Heart left ventricle (tissue), 13 donors: ENCODE results near the gene KATNBL1.

Experiments
- POLR2A ChIP-seq, 2 donors: fragments of 450-650 bp; IDR thresholded peaks; one replicate each; pipeline ENCODE4 v1.6.1; 2017; ENCODE audit warnings: antibody characterized with exemption in 2 of 2, mild to moderate bottlenecking in 2 of 2, moderate library complexity in 2 of 2
- TF ChIP-seq, protein P1 (sequence below), 12 donors: fragments of 200-600 bp; sonication (generic) in 4 of 12; IDR thresholded peaks; one replicate each; pipeline versions ENCODE4 v1.5.0 to v1.8.0; 2018 to 2022; ENCODE audit warnings: antibody characterized with exemption in 12 of 12, mild to moderate bottlenecking in 5 of 12
- donor health status: ischemic (EF 13 %, LVEDD 7.1; RV severe dilation, severe dysfunction).
- donor health status: DM: no; HTN: yes; CAD: no.
- donor health status: DM: no; HTN: no; CAD: no.
- donor health status: ischemic (EF 25% LVEDD 6.9; RV normal size, moderate dysfunction).
- donor health status: ischemic (EF 25% LVEDD 5.7; RV mildly dilated, moderate dysfunction).
- donor health status: ischemic (EF 35%, LVEDD 5.7; RV mildly dilated, moderate dysfunction).
- donor health status: nonischemic (EF 11% LVEDD 7.7; RV severe dilation, severe dysfunction).
- donor health status: DM: yes; HTN: yes; CAD: no.
- donor health status: PGD.
- donor health status: ischemic (EF 29% LVEDD 5.4; RV normal size, mild dysfunction).
- donor health status: nonischemic (EF 23%, LVEDD 6.1; RV moderate dilation, normal function).

DNA sequence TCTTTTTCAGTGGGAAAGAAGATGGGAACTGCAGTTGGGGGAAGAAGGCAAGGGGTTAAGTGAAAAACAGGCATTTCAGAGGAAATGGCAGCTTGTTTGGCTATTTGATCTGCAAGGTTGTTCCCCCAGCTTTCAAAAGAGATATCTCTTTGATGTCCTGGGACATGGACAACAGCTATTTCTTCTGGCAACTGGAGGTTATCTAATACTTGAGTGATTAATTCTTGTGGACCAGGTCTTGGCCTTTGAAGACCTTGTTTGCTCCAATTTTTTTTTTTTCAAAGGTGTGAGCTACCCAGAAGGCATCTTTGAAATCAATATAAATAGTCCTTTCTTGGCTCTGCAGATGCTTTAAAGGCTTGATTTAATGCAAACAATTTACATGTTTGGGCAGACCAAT lies 51.5 kb downstream of the KATNBL1 start:
- TF ChIP-seq, protein P1, sequence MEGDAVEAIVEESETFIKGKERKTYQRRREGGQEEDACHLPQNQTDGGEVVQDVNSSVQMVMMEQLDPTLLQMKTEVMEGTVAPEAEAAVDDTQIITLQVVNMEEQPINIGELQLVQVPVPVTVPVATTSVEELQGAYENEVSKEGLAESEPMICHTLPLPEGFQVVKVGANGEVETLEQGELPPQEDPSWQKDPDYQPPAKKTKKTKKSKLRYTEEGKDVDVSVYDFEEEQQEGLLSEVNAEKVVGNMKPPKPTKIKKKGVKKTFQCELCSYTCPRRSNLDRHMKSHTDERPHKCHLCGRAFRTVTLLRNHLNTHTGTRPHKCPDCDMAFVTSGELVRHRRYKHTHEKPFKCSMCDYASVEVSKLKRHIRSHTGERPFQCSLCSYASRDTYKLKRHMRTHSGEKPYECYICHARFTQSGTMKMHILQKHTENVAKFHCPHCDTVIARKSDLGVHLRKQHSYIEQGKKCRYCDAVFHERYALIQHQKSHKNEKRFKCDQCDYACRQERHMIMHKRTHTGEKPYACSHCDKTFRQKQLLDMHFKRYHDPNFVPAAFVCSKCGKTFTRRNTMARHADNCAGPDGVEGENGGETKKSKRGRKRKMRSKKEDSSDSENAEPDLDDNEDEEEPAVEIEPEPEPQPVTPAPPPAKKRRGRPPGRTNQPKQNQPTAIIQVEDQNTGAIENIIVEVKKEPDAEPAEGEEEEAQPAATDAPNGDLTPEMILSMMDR (IDR thresholded peaks at IDR 0.05): no peak
- no peak for TF ChIP-seq POLR2A (IDR thresholded peaks at IDR 0.05)
